GM10847 (cell line): ENCODE measurements around the gene BACE1.

ENCODE experiments used
- POLR2A ChIP-seq: IDR thresholded peaks from 2 replicates; pipeline ENCODE4 v1.6.1; 2011; ENCODE audit not compliant: insufficient read length; ENCODE audit errors: extremely low read depth

Gene BACE1

GRCh38 chr11:117258576-117258975 lies 57.5 kb downstream of the BACE1 start:
- TF ChIP-seq POLR2A, result no peak

DNA sequence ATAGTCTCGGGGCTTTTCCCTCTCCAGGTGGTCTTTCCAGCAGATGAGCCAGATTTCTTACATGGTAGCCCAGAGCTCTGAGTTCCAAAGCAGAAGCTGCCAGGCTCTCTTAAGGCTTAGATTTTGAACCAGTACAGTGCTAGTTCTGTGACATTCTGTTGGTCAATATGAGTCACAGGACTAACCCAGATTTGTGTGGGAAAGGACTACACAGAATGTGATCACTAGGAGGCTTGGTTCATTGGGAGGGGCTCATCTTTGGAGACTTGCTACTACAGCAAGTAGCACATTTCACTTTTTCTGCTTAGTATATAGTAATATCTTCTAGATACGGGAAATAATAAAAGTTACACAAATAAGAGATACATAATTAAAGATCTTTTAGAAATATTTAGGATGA lies 59.5 kb downstream of the BACE1 start:
- no peak for TF ChIP-seq POLR2A

DNA sequence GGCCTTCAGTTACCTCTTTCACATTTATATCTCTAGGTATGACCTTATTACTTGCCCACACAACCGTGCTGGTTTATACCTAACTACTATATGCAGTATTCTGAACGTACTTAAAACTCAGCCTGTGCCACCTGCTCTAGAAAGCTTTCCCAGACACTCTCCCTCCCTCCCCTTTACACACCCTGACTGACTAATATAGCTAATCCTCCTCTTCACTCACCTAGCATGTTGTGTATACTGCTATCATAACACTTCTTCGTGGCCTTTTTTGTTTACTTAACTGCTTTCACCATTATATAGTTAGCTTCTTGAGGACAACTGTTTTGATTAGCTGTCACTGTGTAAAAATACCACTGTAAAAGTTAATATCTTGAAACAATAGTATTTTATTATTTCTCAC lies 60.1 kb downstream of the BACE1 start:
- no peak for TF ChIP-seq POLR2A

GRCh38 chr11:117251506-117251905 lies 64.5 kb downstream of the BACE1 start:
- TF ChIP-seq POLR2A, result no peak

GRCh38 chr11:117249571-117249970 lies 66.5 kb downstream of the BACE1 start:
- no peak for TF ChIP-seq POLR2A

DNA sequence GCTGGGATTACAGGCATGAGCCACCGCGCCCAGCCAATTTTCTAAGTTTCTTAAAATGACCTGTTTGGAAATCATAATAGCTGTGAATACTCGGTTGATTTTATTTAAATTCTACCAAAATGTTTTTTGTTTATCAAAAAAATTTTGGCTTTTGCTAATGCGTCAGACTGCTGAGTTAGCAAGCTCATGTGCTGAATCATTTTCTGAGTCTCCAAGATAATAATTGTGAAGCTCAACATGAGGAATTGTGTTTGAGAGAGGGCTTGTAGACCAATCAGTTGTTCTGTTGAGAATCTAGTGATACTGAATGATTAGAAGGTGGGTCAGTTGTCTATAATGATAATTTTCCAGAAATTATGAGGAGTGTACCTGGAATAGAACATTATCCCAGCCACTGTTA lies 67.7 kb downstream of the BACE1 start:
- no peak for TF ChIP-seq POLR2A

- no peak for TF ChIP-seq POLR2A
Observed at GRCh38 chr11:117239295-117239694, 76.8 kb downstream of the BACE1 start.

DNA sequence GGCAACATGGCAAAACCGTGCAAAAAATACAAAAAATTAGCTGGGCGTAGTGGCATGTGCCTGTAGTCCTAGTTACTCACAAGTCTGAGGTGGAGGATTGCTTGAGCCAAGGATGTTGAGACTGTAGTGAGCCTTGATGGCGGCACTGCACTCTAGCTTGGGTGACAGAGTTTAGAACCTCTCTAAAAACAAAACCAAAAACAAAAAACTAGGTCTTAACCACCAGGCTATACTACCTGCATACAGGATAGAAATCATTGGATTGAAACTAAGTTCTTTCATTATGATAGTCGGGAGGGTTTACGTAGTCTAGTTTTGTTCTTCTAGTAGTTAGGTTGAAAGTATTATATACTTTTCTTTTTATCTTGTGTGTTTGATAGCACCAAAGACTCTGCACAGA lies 77.8 kb downstream of the BACE1 start:
- no peak for TF ChIP-seq POLR2A
